GM21529 (cell line): ENCODE results near the gene RUNX2.
"Not testable (repeated sequence)": the region's sequence is repeated elsewhere in the genome, so short reads cannot be mapped to it uniquely, and the experiment has no call there.

Source experiments
- ATAC-seq: cut with Tn5 transposase; IDR thresholded peaks from one replicate; pipeline ENCODE4 v1.9.1; 2021; ENCODE audit not compliant: unreplicated experiment

RUNX2 gene

GRCh38 chr6:45663251-45664221, 335.4 kb downstream of the RUNX2 start:
- ATAC-seq, result no peak

GRCh38 chr6:45664707-45665106, 336.6 kb downstream of the RUNX2 start:
- ATAC-seq, result no peak

- no peak for ATAC-seq
Measured at GRCh38 chr6:45665859-45666258, 337.7 kb downstream of the RUNX2 start.

- no peak for ATAC-seq
Measured at GRCh38 chr6:45666846-45667245, 338.7 kb downstream of the RUNX2 start.

- ATAC-seq, result no peak
Measured at GRCh38 chr6:45667300-45667699, 339.2 kb downstream of the RUNX2 start.

- ATAC-seq, result no peak
Measured at GRCh38 chr6:45667766-45668165, 339.6 kb downstream of the RUNX2 start.

- no peak for ATAC-seq
Measured at GRCh38 chr6:45668705-45669104, 340.6 kb downstream of the RUNX2 start.

GRCh38 chr6:45673167-45673566, 345.0 kb downstream of the RUNX2 start:
- not testable (repeated sequence) for ATAC-seq

GRCh38 chr6:45675166-45675565, 347.0 kb downstream of the RUNX2 start:
- ATAC-seq, result not testable (repeated sequence)

GRCh38 chr6:45675634-45676033, 347.5 kb downstream of the RUNX2 start:
- ATAC-seq, result no peak

GRCh38 chr6:45676380-45676779, 348.2 kb downstream of the RUNX2 start:
- ATAC-seq, result no peak

GRCh38 chr6:45677381-45678284, 349.5 kb downstream of the RUNX2 start:
- ATAC-seq, result peak; percentile 54

- ATAC-seq, result no peak
Measured at GRCh38 chr6:45678285-45678607, 350.1 kb downstream of the RUNX2 start.

GRCh38 chr6:45679163-45679562, 351.0 kb downstream of the RUNX2 start:
- ATAC-seq, result no peak

GRCh38 chr6:45679631-45680030, 351.5 kb downstream of the RUNX2 start:
- ATAC-seq, result no peak

GRCh38 chr6:45681860-45682511, 353.9 kb downstream of the RUNX2 start:
- peak; percentile 91 for ATAC-seq

- no peak for ATAC-seq
Measured at GRCh38 chr6:45684476-45684875, 356.3 kb downstream of the RUNX2 start.

GRCh38 chr6:45685076-45685475, 356.9 kb downstream of the RUNX2 start:
- no peak for ATAC-seq

- ATAC-seq, result peak; percentile 20
Measured at GRCh38 chr6:45686841-45687569, 358.9 kb downstream of the RUNX2 start.

- ATAC-seq, result peak; percentile 89
Measured at GRCh38 chr6:45687570-45687969, 359.4 kb downstream of the RUNX2 start.

GRCh38 chr6:45688180-45688579, 360.1 kb downstream of the RUNX2 start:
- no peak for ATAC-seq
